Neuronal stem cell (in vitro differentiated cells): Measurements from ENCODE around the gene TMEM244.

Source experiments
- DNase-seq: peaks from one replicate; pipeline ENCODE4 v3.0.0-alpha.2; 2013; ENCODE audit warnings: low spot score
- H2AFZ ChIP-seq: one replicate; pipeline ENCODE4 v1.6.1; 2013; ENCODE audit warnings: mild to moderate bottlenecking, low read length, inconsistent platforms
- H2AK5ac ChIP-seq: 2 replicates; pipeline ENCODE4 v1.6.1; 2013; ENCODE audit warnings: low read depth, mild to moderate bottlenecking, inconsistent platforms, low read length, moderate library complexity, mixed read lengths
- H2BK120ac ChIP-seq: 2 replicates; pipeline ENCODE4 v1.6.1; 2013; ENCODE audit warnings: low read depth, mild to moderate bottlenecking, inconsistent platforms, low read length, moderate library complexity, mixed read lengths
- H2BK12ac ChIP-seq: one replicate; pipeline ENCODE4 v1.6.1; 2013; ENCODE audit warnings: low read length, inconsistent platforms
- H2BK15ac ChIP-seq: 2 replicates; pipeline ENCODE4 v1.6.1; 2013; ENCODE audit warnings: mild to moderate bottlenecking, low read length, inconsistent platforms, mixed read lengths
- H2BK5ac ChIP-seq: one replicate; pipeline ENCODE4 v1.6.1; 2013; ENCODE audit warnings: inconsistent platforms, mild to moderate bottlenecking, low read length, moderate library complexity
- H3K14ac ChIP-seq: one replicate; pipeline ENCODE4 v1.6.1; 2013; ENCODE audit warnings: low read length, inconsistent platforms
- H3K18ac ChIP-seq: 2 replicates; pipeline ENCODE4 v1.6.1; 2013; ENCODE audit warnings: low read length, inconsistent platforms
- H3K23ac ChIP-seq: 2 replicates; pipeline ENCODE4 v1.6.1; 2013; ENCODE audit warnings: low read depth, mild to moderate bottlenecking, mixed read lengths, low read length, inconsistent platforms; ENCODE audit not compliant: poor library complexity
- H3K27ac ChIP-seq: replicated peaks from 3 replicates; pipeline ENCODE4 v1.5.1; 2013; ENCODE audit warnings: low read length, inconsistent platforms
- H3K27me3 ChIP-seq, 3 experiments: 2 replicates each; pipeline ENCODE4 v1.6.1; 2013; ENCODE audit warnings: low read length in 3 of 3, mild to moderate bottlenecking in 2 of 3, inconsistent platforms in 1 of 3, low read depth in 1 of 3, mixed read lengths in 1 of 3, moderate library complexity in 1 of 3; ENCODE audit not compliant: control insufficient read depth in 3 of 3, insufficient read depth in 3 of 3
- H3K36me3 ChIP-seq, 2 donors: replicated peaks in 1 of 2; 2 replicates each; pipeline ENCODE4 v1.6.1; 2013; ENCODE audit warnings: low read length in 2 of 2; ENCODE audit not compliant: control insufficient read depth in 2 of 2, insufficient read depth in 2 of 2
- H3K4ac ChIP-seq: 2 replicates; pipeline ENCODE4 v1.6.1; 2013; ENCODE audit warnings: inconsistent platforms, mild to moderate bottlenecking, low read length, moderate library complexity
- H3K4me1 ChIP-seq, 2 donors: 1 replicate in 1 of 2; 2 replicates in 1 of 2; pipeline ENCODE4 v1.6.1; 2013; ENCODE audit warnings: low read length in 2 of 2, low read depth in 1 of 2; ENCODE audit not compliant: control insufficient read depth in 2 of 2, insufficient read depth in 1 of 2
- H3K4me2 ChIP-seq: one replicate; pipeline ENCODE4 v1.6.1; 2013; ENCODE audit warnings: mild to moderate bottlenecking, low read length, inconsistent platforms; ENCODE audit not compliant: insufficient read depth, poor library complexity, severe bottlenecking
- H3K4me3 ChIP-seq, 2 donors: 2 replicates each; pipeline ENCODE4 v1.5.1; 2013; ENCODE audit warnings: low read length in 2 of 2, mild to moderate bottlenecking in 2 of 2, inconsistent platforms in 1 of 2, moderate library complexity in 1 of 2
- H3K79me1 ChIP-seq: one replicate; pipeline ENCODE4 v1.6.1; 2013; ENCODE audit warnings: low read depth, mild to moderate bottlenecking, inconsistent platforms, low read length, moderate library complexity
- H3K9ac ChIP-seq: one replicate; pipeline ENCODE4 v1.6.1; 2013; ENCODE audit warnings: mild to moderate bottlenecking, low read depth, low read length, inconsistent platforms; ENCODE audit not compliant: poor library complexity
- H3K9me3 ChIP-seq, 2 donors: replicated peaks in 1 of 2; 2 replicates each; pipeline versions ENCODE3 to v1.6.1; 2013; ENCODE audit warnings: low read length in 2 of 2, mild to moderate bottlenecking in 2 of 2, inconsistent platforms in 1 of 2, low read depth in 1 of 2, mixed read lengths in 1 of 2, moderate library complexity in 1 of 2; ENCODE audit not compliant: control insufficient read depth in 2 of 2, insufficient read depth in 1 of 2
- H4K8ac ChIP-seq: one replicate; pipeline ENCODE4 v1.6.1; 2013; ENCODE audit warnings: low read depth, mild to moderate bottlenecking, inconsistent platforms, low read length, moderate library complexity
- H4K91ac ChIP-seq: one replicate; pipeline ENCODE4 v1.6.1; 2013; ENCODE audit warnings: low read length, low read depth, mild to moderate bottlenecking, inconsistent platforms; ENCODE audit not compliant: poor library complexity
- WGBS, 2 donors: extraction: QIAGEN DNeasy Blood & Tissue Kit; methylation state at CpG; one replicate each; pipeline ENCODE4 v1.1.7; 2013; ENCODE audit warnings: missing lambda C conversion rate in 2 of 2, mixed read lengths in 1 of 2; ENCODE audit not compliant: insufficient read length in 2 of 2, insufficient replicate concordance in 1 of 2; ENCODE audit errors: extremely low coverage in 2 of 2; 5-methylcytosine and 5-hydroxymethylcytosine counted together

Gene TMEM244

GRCh38 chr6:129795261-129795660 lies 65.9 kb downstream of the TMEM244 start:
- Histone ChIP-seq H2BK15ac (no peak overlapping the region), H2BK5ac (no peak overlapping the region), H3K27me3 (peaks cover 0 to 3% (median 0%) of the 10 kb centered on the region in 3 experiments), H3K4ac (no peak overlapping the region), H3K4me3 (no peak overlapping the region), H3K79me1 (no peaks in the 10 kb centered on the region), H3K4me1 (no peaks in the 10 kb centered on the region), H4K8ac (no peak overlapping the region), H2BK12ac (no peak overlapping the region), H3K9ac (no peak overlapping the region), H2BK120ac (no peak overlapping the region), H3K36me3 (no peaks in the 10 kb centered on the region), H2AFZ (no peak overlapping the region), H3K18ac (no peak overlapping the region), H3K4me2 (no peak overlapping the region), H3K27ac (no peak overlapping the region), H4K91ac (no peak overlapping the region), H3K9me3 (peaks cover 0 to 3% of the 10 kb centered on the region in 2 donors), H2AK5ac (no peak overlapping the region), H3K14ac (no peak overlapping the region), H3K23ac (no peak overlapping the region)
- no peak for DNase-seq
- no CpG with 5 or more reads among the region's 2 CpGs for WGBS, 2 donors

GRCh38 chr6:129793447-129793846 lies 67.7 kb downstream of the TMEM244 start:
- no CpG with 5 or more reads among the region's 7 CpGs for WGBS, 2 donors
- H2BK15ac ChIP-seq: no peak overlapping the region
- no peak overlapping the region for H3K4me3 ChIP-seq

GRCh38 chr6:129792049-129792448 lies 69.1 kb downstream of the TMEM244 start:
- Histone ChIP-seq H3K9me3 (peaks cover 0 to 3% of the 10 kb centered on the region in 2 donors), H3K4ac (no peak overlapping the region), H3K18ac (no peak overlapping the region), H2AFZ (no peak overlapping the region), H3K4me1 (no peaks in the 10 kb centered on the region), H3K23ac (no peak overlapping the region), H3K36me3 (no peaks in the 10 kb centered on the region), H3K27ac (no peak overlapping the region), H2BK120ac (no peak overlapping the region), H2BK15ac (no peak overlapping the region), H2AK5ac (no peak overlapping the region), H2BK12ac (no peak overlapping the region), H3K14ac (no peak overlapping the region), H3K27me3 (peaks cover 0 to 3% (median 0%) of the 10 kb centered on the region in 3 experiments), H3K79me1 (no peaks in the 10 kb centered on the region), H3K4me3 (no peak overlapping the region), H4K91ac (no peak overlapping the region), H4K8ac (no peak overlapping the region), H2BK5ac (no peak overlapping the region), H3K9ac (no peak overlapping the region), H3K4me2 (no peak overlapping the region)
- no CpG with 5 or more reads among the region's 4 CpGs for WGBS, 2 donors
- DNase-seq: no peak

More at GRCh38 chr6:129793447-129793846, 67.7 kb downstream of the TMEM244 start:
- no peak overlapping the region for H2BK120ac ChIP-seq
- H3K18ac ChIP-seq: no peak overlapping the region
- no peak overlapping the region for H3K14ac ChIP-seq
- H3K4ac ChIP-seq: no peak overlapping the region
- H4K91ac ChIP-seq: no peak overlapping the region
- no peak overlapping the region for H3K9ac ChIP-seq
- H3K4me2 ChIP-seq: no peak overlapping the region
- H2AK5ac ChIP-seq: no peak overlapping the region
- H2BK5ac ChIP-seq: no peak overlapping the region
- H3K27ac ChIP-seq: no peak overlapping the region
- H3K27me3 ChIP-seq: peaks cover 0 to 3% (median 0%) of the 10 kb centered on the region in 3 experiments
- no peak overlapping the region for H2BK12ac ChIP-seq
- H3K4me1 ChIP-seq: no peaks in the 10 kb centered on the region
- no peaks in the 10 kb centered on the region for H3K79me1 ChIP-seq
- H3K23ac ChIP-seq: no peak overlapping the region
- no peaks in the 10 kb centered on the region for H3K36me3 ChIP-seq
- no peak overlapping the region for H2AFZ ChIP-seq
- no peak overlapping the region for H4K8ac ChIP-seq
- H3K9me3 ChIP-seq: peaks cover 0 to 3% of the 10 kb centered on the region in 2 donors
- DNase-seq: no peak

- H3K9ac ChIP-seq: no peak overlapping the region
- H3K4me2 ChIP-seq: no peak overlapping the region
- H3K9me3 ChIP-seq: peaks cover 0 to 3% of the 10 kb centered on the region in 2 donors
- no peaks in the 10 kb centered on the region for H3K36me3 ChIP-seq
- H3K18ac ChIP-seq: no peak overlapping the region
- H2AFZ ChIP-seq: no peak overlapping the region
- H4K91ac ChIP-seq: no peak overlapping the region
- H3K4me1 ChIP-seq: peaks cover 0 to under 1% of the 10 kb centered on the region in 2 donors
- no peak overlapping the region for H3K27ac ChIP-seq
- H3K4me3 ChIP-seq: no peak overlapping the region
- no peak for DNase-seq
- H3K79me1 ChIP-seq: no peaks in the 10 kb centered on the region
- no CpG with 5 or more reads among the region's 1 CpG for WGBS, 2 donors
- H3K4ac ChIP-seq: no peak overlapping the region
- no peak overlapping the region for H2BK120ac ChIP-seq
- H2AK5ac ChIP-seq: no peak overlapping the region
- H4K8ac ChIP-seq: no peak overlapping the region
- H2BK15ac ChIP-seq: no peak overlapping the region
- H2BK5ac ChIP-seq: no peak overlapping the region
- H3K23ac ChIP-seq: no peak overlapping the region
- no peak overlapping the region for H2BK12ac ChIP-seq
- peaks cover 0 to 3% (median 0%) of the 10 kb centered on the region in 3 experiments for H3K27me3 ChIP-seq
- H3K14ac ChIP-seq: no peak overlapping the region
These were observed 70.3 kb downstream of the TMEM244 start for GRCh38 chr6:129790785-129791184.
